GM12878 (cell line): ENCODE measurements around the gene DNMT1. TPM values are rescaled to one million over a fixed set of nuclear protein-coding genes. Genes with fewer than 3 reads are reported as not detected.

ENCODE experiments used
- ATAC-seq: fragments of 200-7000 bp; cut with Tn5 transposase; 3 replicates; pipeline ENCODE4 v1.9.1; 2020; ENCODE audit warnings: mild to moderate bottlenecking, moderate library complexity
- BruUV-seq: library from RNA; stranded (reverse); fragments of 400-500 nt; replicated peaks from 2 replicates; lab custom pipeline; 2021; lab: Mats Ljungman, UMichigan
- CTCF ChIA-PET: fragments of 300-600 bp; sonication (Branson Sonifier 250); formaldehyde crosslinking; extraction: SDS; loops from one replicate; lab custom pipeline; 2021; ENCODE audit warnings: inconsistent platforms; lab: Yijun Ruan, JAX
- POLR2A ChIA-PET: fragments of 350-600 bp; formaldehyde crosslinking; extraction: SDS; loops from one replicate; lab custom pipeline; 2021; ENCODE audit warnings: inconsistent platforms; lab: Charles Lee
- RAD21 ChIA-PET: fragments of 300-600 bp; sonication (Branson Sonifier 250); formaldehyde crosslinking; loops from one replicate; lab custom pipeline; 2023; ENCODE audit warnings: antibody characterized with exemption; ENCODE audit not compliant: unreplicated experiment; lab: Charles Lee
- SMC1A ChIA-PET: fragments of 300-600 bp; sonication (Branson Sonifier 250); formaldehyde crosslinking; loops from one replicate; lab custom pipeline; 2023; ENCODE audit not compliant: unreplicated experiment, uncharacterized antibody; lab: Charles Lee
- DNase-seq: peaks from one replicate; pipeline ENCODE4 v3.0.0-alpha.2; 2011; ENCODE audit warnings: low read depth, low spot score
- FAIRE-seq: peaks from 3 replicates; lab custom pipeline; 2011; peaks lifted over from hg19 to GRCh38; lab: Jason Lieb, UNC
- H2AFZ ChIP-seq: 2 replicates; pipeline ENCODE4 v1.6.0; 2011; ENCODE audit warnings: low read depth, low read length, control low read depth; ENCODE audit not compliant: control insufficient read depth
- H3K27ac ChIP-seq: 2 replicates; pipeline ENCODE4 v1.5.1; 2011; ENCODE audit warnings: control low read depth; ENCODE audit not compliant: control insufficient read depth, insufficient read depth
- H3K27me3 ChIP-seq, 2 experiments: replicated peaks in 1 of 2; 2 replicates each; pipeline versions ENCODE4 v1.6.0 to v1.6.1; 2011; ENCODE audit warnings: low read length in 1 of 2; ENCODE audit not compliant: control insufficient read depth in 2 of 2, insufficient read depth in 2 of 2
- H3K36me3 ChIP-seq, 2 experiments: 2 replicates each; pipeline ENCODE4 v1.5.1; 2011; ENCODE audit warnings: low read length in 1 of 2; ENCODE audit not compliant: control insufficient read depth in 2 of 2, insufficient read depth in 2 of 2
- H3K4me1 ChIP-seq: 2 replicates; pipeline ENCODE4 v1.6.1; 2011; ENCODE audit warnings: mild to moderate bottlenecking, low read length, moderate library complexity, mixed read lengths; ENCODE audit not compliant: control insufficient read depth, insufficient read depth
- H3K4me2 ChIP-seq: 2 replicates; pipeline ENCODE4 v1.6.0; 2011; ENCODE audit warnings: control low read depth; ENCODE audit not compliant: control insufficient read depth, insufficient read depth
- H3K4me3 ChIP-seq: fragments of 200-600 bp; sonication (generic); 2 replicates; pipeline ENCODE4 v1.5.1; 2016
- H3K79me2 ChIP-seq: 2 replicates; pipeline ENCODE4 v1.6.0; 2011; ENCODE audit warnings: low read length; ENCODE audit not compliant: control insufficient read depth, insufficient read depth
- H3K9ac ChIP-seq: 2 replicates; pipeline ENCODE4 v1.8.0; 2011; ENCODE audit warnings: low read length, control low read depth, mixed read lengths; ENCODE audit not compliant: control insufficient read depth, insufficient read depth
- H3K9me3 ChIP-seq: replicated peaks from 3 replicates; pipeline ENCODE4 v1.5.1; 2011; ENCODE audit warnings: mild to moderate bottlenecking, low read length; ENCODE audit not compliant: control insufficient read depth, insufficient read depth
- H4K20me1 ChIP-seq: 2 replicates; pipeline ENCODE4 v1.6.0; 2011; ENCODE audit not compliant: control insufficient read depth, insufficient read depth
- ASH2L ChIP-seq: fragments of 300-600, 200-600 bp; sonication (generic); IDR thresholded peaks from 2 replicates; pipeline ENCODE4 v1.6.1; 2017; ENCODE audit warnings: low read depth, mild to moderate bottlenecking, borderline replicate concordance
- ATF2 ChIP-seq: IDR thresholded peaks from 2 replicates; pipeline ENCODE4 v1.6.1; 2012; ENCODE audit warnings: low read length, inconsistent platforms
- E4F1 ChIP-seq: fragments of 450-650 bp; IDR thresholded peaks from 2 replicates; pipeline ENCODE4 v1.6.1; 2018; ENCODE audit warnings: borderline replicate concordance, mild to moderate bottlenecking; ENCODE audit not compliant: partially characterized antibody
- JUNB ChIP-seq: IDR thresholded peaks from 2 replicates; pipeline ENCODE4 v1.6.1; 2016; ENCODE audit warnings: antibody characterized with exemption, mild to moderate bottlenecking
- KDM1A ChIP-seq: fragments of 200-600 bp; sonication (generic); IDR thresholded peaks from 2 replicates; pipeline ENCODE4 v1.6.1; 2016; ENCODE audit warnings: borderline replicate concordance
- LARP7 ChIP-seq: fragments of 450-650 bp; IDR thresholded peaks from 2 replicates; pipeline ENCODE4 v1.6.1; 2017; ENCODE audit warnings: mild to moderate bottlenecking
- MEF2A ChIP-seq: IDR thresholded peaks from 2 replicates; pipeline ENCODE4 v1.6.1; 2011; ENCODE audit warnings: low read depth, mild to moderate bottlenecking, low read length, moderate library complexity; ENCODE audit not compliant: insufficient read depth
- PBX3 ChIP-seq: IDR thresholded peaks from 2 replicates; pipeline ENCODE4 v1.6.1; 2011; ENCODE audit warnings: mild to moderate bottlenecking, low read depth, low read length, moderate library complexity; ENCODE audit not compliant: insufficient replicate concordance
- TBL1XR1 ChIP-seq: IDR thresholded peaks from 2 replicates; pipeline ENCODE4 v1.6.1; 2012; ENCODE audit warnings: low read depth, low read length, improper control_type of control experiment
- TCF12 ChIP-seq: IDR thresholded peaks from 2 replicates; pipeline ENCODE4 v1.6.1; 2011; ENCODE audit warnings: low read depth, mild to moderate bottlenecking, low read length
- TCF7 ChIP-seq: IDR thresholded peaks from 2 replicates; pipeline ENCODE4 v1.6.1; 2014; ENCODE audit warnings: antibody characterized with exemption, borderline replicate concordance
- USF1 ChIP-seq: IDR thresholded peaks from 2 replicates; pipeline ENCODE4 v1.6.1; 2011; ENCODE audit warnings: borderline replicate concordance, low read depth, mild to moderate bottlenecking, moderate library complexity, mixed read lengths, low read length; ENCODE audit not compliant: insufficient read depth; ENCODE audit errors: extremely low read length
- ZBTB40 ChIP-seq: fragments of 450-650 bp; IDR thresholded peaks from 2 replicates; pipeline ENCODE4 v1.6.1; 2016; ENCODE audit warnings: mild to moderate bottlenecking, moderate library complexity, borderline replicate concordance
- ZNF622 ChIP-seq: fragments of 450-650 bp; IDR thresholded peaks from 2 replicates; pipeline ENCODE4 v1.6.1; 2017; ENCODE audit warnings: mild to moderate bottlenecking, inconsistent platforms
- WGBS: methylation state at CpG from one replicate; pipeline ENCODE4 v1.1.6; 2016; ENCODE audit warnings: low lambda C conversion rate; ENCODE audit not compliant: insufficient replicate concordance, insufficient coverage; ENCODE audit errors: missing lambda C conversion rate; 5-methylcytosine and 5-hydroxymethylcytosine counted together
- in situ Hi-C: fragments of 300-500 bp; cut with MboI; formaldehyde crosslinking; loops from 9 replicates; pipeline ENCODE4 v1.14.3; 2018; ENCODE audit warnings: mixed read lengths
- intact Hi-C: fragments of 100-400 bp; cut with micrococcal nuclease; formaldehyde crosslinking; loops from one replicate; pipeline ENCODE4 v1.14.2; 2022; ENCODE audit not compliant: unreplicated experiment
- polyA plus RNA-seq, 11 experiments: library from polyadenylated mRNA; depleted of rRNA in 4 of 11; unstranded in 6 of 11; stranded (reverse) in 5 of 11; fragments of >200 nt; fragmentation: Nextera tagmentation in 4 of 11; fragmentation: Illumina TruSeq in 1 of 11; extraction: Ambion mirVana in 4 of 11; extraction: Trizol in 1 of 11; gene quantifications; 1 replicate in 1 of 11; 2 replicates in 10 of 11; pipeline versions ENCODE4 v1.2.1 to v1.2.3, GENCODE V29; 2011 to 2016; ENCODE audit warnings: inconsistent platforms in 2 of 11, missing spikeins in 2 of 11, low read depth in 1 of 11
- total RNA-seq, 4 experiments: library from RNA; depleted of rRNA in 3 of 4; stranded (reverse); fragments of >200 nt in 3 of 4; fragmentation: Illumina TruSeq in 1 of 4; extraction: Trizol in 1 of 4; gene quantifications; 2 replicates each; pipeline versions ENCODE4 v1.2.1 to v1.2.3, GENCODE V29; 2013 to 2021

Gene DNMT1
- total and polyA plus RNA-seq, 10 of the 15 experiments (the other 5 are each of a cell fraction or from before 2014, with no cell fraction given), result 70.0 to 290 (median 133) TPM

- intact Hi-C loops, result no loop called here
- no peak for TF ChIP-seq KDM1A
- TF ChIP-seq ZBTB40, result no peak
- no peak for TF ChIP-seq JUNB
- TF ChIP-seq USF1, result no peak
- no peak for TF ChIP-seq E4F1
- TF ChIP-seq PBX3, result no peak
- TF ChIP-seq LARP7, result no peak
- no peak for TF ChIP-seq ATF2
- no peak for TF ChIP-seq MEF2A
- TF ChIP-seq TBL1XR1, result no peak
- no peak for TF ChIP-seq TCF7
- no peak for TF ChIP-seq ASH2L
- no peak for TF ChIP-seq ZNF622
- no peak for TF ChIP-seq TCF12
These were observed 10.9 kb upstream of the DNMT1 start for GRCh38 chr19:10205636-10206035.

More at GRCh38 chr19:10205636-10206035, 10.9 kb upstream of the DNMT1 start:
- Histone ChIP-seq H3K4me1 (peaks cover 12% of the 10 kb centered on the region), H3K27ac (no peak overlapping the region), H3K4me2 (no peak overlapping the region), H3K4me3 (no peak overlapping the region), H3K9ac (no peak overlapping the region), H4K20me1 (no peaks in the 10 kb centered on the region), H2AFZ (no peak overlapping the region), H3K27me3 (no peaks in the 10 kb centered on the region), H3K36me3 (no peaks in the 10 kb centered on the region), H3K9me3 (peaks cover 3% of the 10 kb centered on the region; the same call in 1 of the 3 replicates), H3K79me2 (no peaks in the 10 kb centered on the region)
- ATAC-seq (no peak), DNase-seq (no peak), FAIRE-seq (no peak)
- RAD21 ChIA-PET, result interaction anchor here (0.8 to 1.3 kb wide), 3 partner anchors 14 to 44 kb away, joined by 3 to 4 read pairs (median 4); no protein-coding TSS in a partner anchor
- POLR2A ChIA-PET, result interaction anchor here (0.7 kb wide), 1 partner anchor 92 kb away, joined by 4 read pairs; no protein-coding TSS in a partner anchor
- no TSS peak for BruUV-seq
- CTCF ChIA-PET, result interaction anchor here (0.8 kb wide), 1 partner anchor 73 kb away, joined by 3 read pairs; no protein-coding TSS in a partner anchor
- SMC1A ChIA-PET, result interaction anchor here (0.6 to 0.8 kb wide), 2 partner anchors 10 to 21 kb away, joined by 3 read pairs; no protein-coding TSS in a partner anchor
- WGBS, result 95% methylated on average over 4 of the region's 4 CpGs
- in situ Hi-C loops, result no loop called here
